ENCODE measurements around the gene OR6N1. TPM values are rescaled to one million over a fixed set of nuclear protein-coding genes. Genes with fewer than 3 reads are reported as not detected.

Gene OR6N1
- total RNA-seq, 1 experiment from 2014 or later = not detected

DNA sequence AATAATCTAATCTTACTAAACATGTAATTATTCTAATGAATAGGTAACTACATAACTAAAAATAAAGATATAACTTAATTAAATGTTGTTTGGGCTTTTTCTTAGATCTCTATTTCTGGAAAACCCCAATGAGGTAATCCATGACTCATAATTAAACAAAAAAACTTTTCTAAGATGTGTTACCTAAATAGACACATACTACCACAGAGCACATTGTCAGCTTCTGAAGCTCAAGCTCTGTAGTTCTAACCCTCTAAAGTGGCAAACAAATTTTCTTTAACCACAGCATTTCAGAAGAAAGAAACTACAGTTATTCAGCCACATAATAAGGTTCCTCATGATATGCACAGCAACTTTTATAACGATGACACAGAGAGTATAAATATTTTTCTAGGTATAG lies 55.7 kb downstream of the OR6N1 start:
- ChIA-PET CTCF (no interaction called here), RAD21 (ENCODE audit: low non-redundant PET in 1 of 2, low total read pairs in 2 of 2, uncharacterized antibody in 2 of 2, unreplicated experiment in 2 of 2) (no interaction called here), POLR2A (no interaction called here)
- no peaks in the 10 kb centered on the region for H3K36me3 ChIP-seq (ENCODE audit: control insufficient read depth in 1 of 2, insufficient read depth in 2 of 2, low read length in 2 of 2)
- H3K4me3 ChIP-seq (replicated peaks in 1 of 2; ENCODE audit: low read depth in 1 of 2, low read length in 2 of 2) = no peak overlapping the region
- H3K9ac ChIP-seq (ENCODE audit: low read length) = no peak overlapping the region
- ATAC-seq = no peak
- H3K27ac ChIP-seq (ENCODE audit: low read depth, low read length) = no peak overlapping the region
- no peaks in the 10 kb centered on the region for H3K79me2 ChIP-seq (ENCODE audit: insufficient read depth, low read length)
- H3K9me2 ChIP-seq (ENCODE audit: insufficient read depth) = no peaks in the 10 kb centered on the region
- H3K4me2 ChIP-seq (ENCODE audit: low read length) = no peak overlapping the region
- no peak overlapping the region for H2AFZ ChIP-seq (ENCODE audit: low read depth, low read length, poor library complexity, severe bottlenecking)
- DNase-seq (ENCODE audit: low read depth, low spot score) = no peak
- no peaks in the 10 kb centered on the region for H3K4me1 ChIP-seq (ENCODE audit: control insufficient read depth in 1 of 2, insufficient read depth in 2 of 2, low read length in 2 of 2)
- TF ChIP-seq EGR1 (IDR thresholded peaks at IDR 0.05; ENCODE audit: low read depth) (no peak), REST (IDR thresholded peaks at IDR 0.05; ENCODE audit: low read depth) (no peak), RAD21 (IDR thresholded peaks at IDR 0.05; ENCODE audit: low read depth) (no peak), ZNF274 (IDR thresholded peaks at IDR 0.05; ENCODE audit: low read depth, low read length) (no peak), CEBPB (IDR thresholded peaks at IDR 0.05; ENCODE audit: low read depth) (no peak), ELF1 (IDR thresholded peaks at IDR 0.05; ENCODE audit: borderline replicate concordance, low read depth) (no peak), TCF7L2 (IDR thresholded peaks at IDR 0.05; ENCODE audit: borderline replicate concordance, extremely low read depth, insufficient read depth, insufficient read length) (no peak), EZH2phosphoT487 (IDR thresholded peaks at IDR 0.05; ENCODE audit: borderline replicate concordance) (no peak), EZH2 (IDR thresholded peaks at IDR 0.05) (no peak), SIN3A (IDR thresholded peaks at IDR 0.05; ENCODE audit: low read depth) (no peak), SP1 (IDR thresholded peaks at IDR 0.05; ENCODE audit: low read depth) (no peak), SRF (IDR thresholded peaks at IDR 0.05; ENCODE audit: low read depth) (no peak), POLR2AphosphoS5 (IDR thresholded peaks at IDR 0.05; ENCODE audit: low read depth, low read length) (no peak), ZFX (IDR thresholded peaks at IDR 0.05) (no peak), YY1 (IDR thresholded peaks at IDR 0.05; ENCODE audit: extremely low read depth, insufficient replicate concordance, low read depth, low read length) (no peak), CTCF (IDR thresholded peaks at IDR 0.05 in 2 of 3, conservative IDR thresholded peaks at IDR 0.05 in 1 of 3; ENCODE audit: borderline replicate concordance in 1 of 3, insufficient read depth in 1 of 3, low read depth in 2 of 3, low read length in 2 of 3) (no peak), CBX3 (IDR thresholded peaks at IDR 0.05; ENCODE audit: low read depth) (no peak)
- TF ChIP-seq, protein P1, sequence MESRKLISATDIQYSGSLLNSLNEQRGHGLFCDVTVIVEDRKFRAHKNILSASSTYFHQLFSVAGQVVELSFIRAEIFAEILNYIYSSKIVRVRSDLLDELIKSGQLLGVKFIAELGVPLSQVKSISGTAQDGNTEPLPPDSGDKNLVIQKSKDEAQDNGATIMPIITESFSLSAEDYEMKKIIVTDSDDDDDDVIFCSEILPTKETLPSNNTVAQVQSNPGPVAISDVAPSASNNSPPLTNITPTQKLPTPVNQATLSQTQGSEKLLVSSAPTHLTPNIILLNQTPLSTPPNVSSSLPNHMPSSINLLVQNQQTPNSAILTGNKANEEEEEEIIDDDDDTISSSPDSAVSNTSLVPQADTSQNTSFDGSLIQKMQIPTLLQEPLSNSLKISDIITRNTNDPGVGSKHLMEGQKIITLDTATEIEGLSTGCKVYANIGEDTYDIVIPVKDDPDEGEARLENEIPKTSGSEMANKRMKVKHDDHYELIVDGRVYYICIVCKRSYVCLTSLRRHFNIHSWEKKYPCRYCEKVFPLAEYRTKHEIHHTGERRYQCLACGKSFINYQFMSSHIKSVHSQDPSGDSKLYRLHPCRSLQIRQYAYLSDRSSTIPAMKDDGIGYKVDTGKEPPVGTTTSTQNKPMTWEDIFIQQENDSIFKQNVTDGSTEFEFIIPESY (IDR thresholded peaks at IDR 0.05; ENCODE audit: extremely low read depth, insufficient replicate concordance, low read length) = no peak
- no peaks in the 10 kb centered on the region for H4K20me1 ChIP-seq (ENCODE audit: insufficient read depth)
- intact Hi-C loops (cut with micrococcal nuclease) = no loop called here
- BruUV-seq (replicated peaks) = no TSS peak
- H3K27me3 ChIP-seq (ENCODE audit: insufficient read depth, low read length) = no peaks in the 10 kb centered on the region
- no peaks in the 10 kb centered on the region; a peak in 1 of 4 replicates for H3K9me3 ChIP-seq (ENCODE audit: control insufficient read depth in 1 of 2, insufficient read depth in 1 of 2, low read depth in 1 of 2, low read length in 2 of 2)
